Activated naive CD8-positive, alpha-beta T cell treated with anti-CD3 and anti-CD28 coated beads for 36 hours (primary cell): ENCODE results near the gene DCDC2. TPM values are rescaled to one million over a fixed set of nuclear protein-coding genes. Genes with fewer than 3 reads are reported as not detected.

Experiments used
- DNase-seq: peaks from one replicate; pipeline ENCODE4 v3.0.0; 2021
- H3K27ac Mint-ChIP-seq: one replicate; pipeline ENCODE4 v1.8.0; 2022; ENCODE audit warnings: mild to moderate bottlenecking, moderate library complexity, mixed read lengths
- H3K27me3 Mint-ChIP-seq: one replicate; pipeline ENCODE4 v1.8.0; 2022; ENCODE audit warnings: mild to moderate bottlenecking, mixed read lengths
- H3K36me3 Mint-ChIP-seq: one replicate; pipeline ENCODE4 v1.8.0; 2021; ENCODE audit warnings: mild to moderate bottlenecking, mixed read lengths
- H3K4me1 Mint-ChIP-seq: one replicate; pipeline ENCODE4 v1.8.0; 2021; ENCODE audit warnings: mixed read lengths
- H3K4me3 Mint-ChIP-seq: one replicate; pipeline ENCODE4 v1.8.0; 2022; ENCODE audit warnings: mild to moderate bottlenecking, moderate library complexity, mixed read lengths
- H3K9me3 Mint-ChIP-seq: one replicate; pipeline ENCODE4 v1.8.0; 2022; ENCODE audit warnings: mixed read lengths
- total RNA-seq, 2 experiments: library from RNA; stranded (reverse); gene quantifications; one replicate each; pipeline ENCODE4 v1.2.3, GENCODE V29; 2021

Gene DCDC2
- total RNA-seq, 2 experiments from 2014 or later = 0.04 TPM; not detected in 1

DNA sequence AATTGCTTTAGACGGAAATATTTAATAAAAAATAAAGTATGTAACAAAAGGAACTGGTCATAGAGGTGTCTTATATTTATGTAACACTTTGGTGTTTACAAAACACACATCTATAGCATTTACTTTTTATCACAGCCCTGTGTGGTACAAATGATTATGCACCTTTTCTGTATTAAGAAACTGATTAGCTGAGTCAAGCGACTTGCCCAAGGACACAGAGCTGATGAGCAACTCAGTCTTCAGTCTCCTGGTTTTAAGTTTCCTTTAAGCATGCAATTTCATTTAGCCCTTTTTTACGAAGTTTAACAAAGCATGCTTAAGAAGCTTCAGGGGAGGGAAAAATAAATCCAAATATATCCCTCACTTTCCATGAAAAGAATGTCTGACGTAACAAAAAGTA is 2.5 kb downstream of the DCDC2 start:
- H3K27ac Mint-ChIP-seq = no peak overlapping the region
- H3K27me3 Mint-ChIP-seq = peaks cover 30% of the 10 kb centered on the region
- no peaks in the 10 kb centered on the region for H3K9me3 Mint-ChIP-seq
- no peak overlapping the region for H3K4me3 Mint-ChIP-seq
- H3K36me3 Mint-ChIP-seq = no peaks in the 10 kb centered on the region
- peaks cover 19% of the 10 kb centered on the region for H3K4me1 Mint-ChIP-seq
- DNase-seq = no peak

DNA sequence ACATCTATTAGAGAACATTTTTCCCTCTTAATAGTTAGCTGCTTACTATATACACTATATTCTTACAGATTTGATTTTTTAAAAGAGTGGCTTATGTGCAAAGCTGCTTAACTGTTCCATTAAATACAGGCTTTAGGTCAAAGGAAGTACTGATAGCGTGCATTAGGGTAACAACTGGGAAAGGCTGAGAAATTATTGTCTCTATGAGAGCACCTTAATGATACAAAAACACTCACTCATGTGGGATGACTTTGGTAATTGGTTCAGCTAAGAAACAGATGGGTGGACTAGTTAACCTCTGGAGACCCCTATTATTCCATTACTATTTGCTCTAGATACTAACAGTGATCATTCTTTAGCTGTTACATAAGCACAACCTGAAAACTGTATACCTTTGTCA is 4.0 kb downstream of the DCDC2 start:
- no peak overlapping the region for H3K27ac Mint-ChIP-seq
- DNase-seq = no peak
- peaks cover 34% of the 10 kb centered on the region for H3K27me3 Mint-ChIP-seq
- H3K4me3 Mint-ChIP-seq = no peak overlapping the region
- no peaks in the 10 kb centered on the region for H3K9me3 Mint-ChIP-seq
- H3K4me1 Mint-ChIP-seq = peaks cover 12% of the 10 kb centered on the region
- H3K36me3 Mint-ChIP-seq = no peaks in the 10 kb centered on the region

DNA sequence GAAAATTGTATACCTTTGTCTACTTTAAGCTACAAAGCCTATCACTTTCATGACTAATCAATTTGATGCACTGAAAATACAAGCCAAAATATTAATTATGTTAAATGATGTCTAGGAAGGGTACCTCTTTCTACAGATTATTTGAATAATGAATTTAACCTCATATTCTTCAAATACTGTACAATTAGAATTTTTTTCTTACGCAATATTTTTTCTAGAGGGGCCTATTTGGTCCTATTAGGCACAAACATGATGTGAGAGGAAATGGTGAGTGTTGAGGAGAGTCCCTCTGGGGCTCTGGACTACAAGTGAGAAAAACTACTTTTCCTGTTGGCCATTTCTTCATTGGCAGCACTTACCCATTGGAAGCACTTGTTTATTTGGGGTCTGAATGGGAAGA is 5.4 kb downstream of the DCDC2 start:
- Mint-ChIP-seq H3K36me3 (no peaks in the 10 kb centered on the region), H3K27ac (no peak overlapping the region), H3K27me3 (peaks cover 38% of the 10 kb centered on the region), H3K4me1 (peaks cover 4% of the 10 kb centered on the region), H3K9me3 (no peaks in the 10 kb centered on the region), H3K4me3 (no peak overlapping the region)
- no peak for DNase-seq

DNA sequence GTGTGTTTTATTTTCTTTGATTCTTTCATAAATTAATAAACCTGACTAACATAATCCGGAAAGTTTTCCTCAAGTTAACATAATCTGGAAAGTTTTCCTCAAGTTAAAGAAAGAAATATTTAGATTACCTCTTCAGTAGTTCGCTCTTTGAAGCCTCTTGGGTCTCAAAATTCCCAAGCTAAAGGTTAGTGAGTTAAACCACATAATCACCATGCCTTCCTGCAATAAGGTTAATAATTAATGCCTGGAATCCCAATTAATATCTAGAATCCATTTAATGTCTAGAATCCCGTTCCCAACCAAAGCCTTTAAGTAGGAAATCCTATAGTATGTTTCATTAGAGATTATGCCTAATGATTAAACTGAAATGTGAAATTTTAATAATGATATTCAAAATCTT is 12.9 kb downstream of the DCDC2 start:
- Mint-ChIP-seq H3K9me3 (no peaks in the 10 kb centered on the region), H3K4me3 (no peak overlapping the region), H3K27ac (no peak overlapping the region), H3K4me1 (no peaks in the 10 kb centered on the region), H3K36me3 (peaks cover 1% of the 10 kb centered on the region), H3K27me3 (peaks cover 39% of the 10 kb centered on the region)
- no peak for DNase-seq

DNA sequence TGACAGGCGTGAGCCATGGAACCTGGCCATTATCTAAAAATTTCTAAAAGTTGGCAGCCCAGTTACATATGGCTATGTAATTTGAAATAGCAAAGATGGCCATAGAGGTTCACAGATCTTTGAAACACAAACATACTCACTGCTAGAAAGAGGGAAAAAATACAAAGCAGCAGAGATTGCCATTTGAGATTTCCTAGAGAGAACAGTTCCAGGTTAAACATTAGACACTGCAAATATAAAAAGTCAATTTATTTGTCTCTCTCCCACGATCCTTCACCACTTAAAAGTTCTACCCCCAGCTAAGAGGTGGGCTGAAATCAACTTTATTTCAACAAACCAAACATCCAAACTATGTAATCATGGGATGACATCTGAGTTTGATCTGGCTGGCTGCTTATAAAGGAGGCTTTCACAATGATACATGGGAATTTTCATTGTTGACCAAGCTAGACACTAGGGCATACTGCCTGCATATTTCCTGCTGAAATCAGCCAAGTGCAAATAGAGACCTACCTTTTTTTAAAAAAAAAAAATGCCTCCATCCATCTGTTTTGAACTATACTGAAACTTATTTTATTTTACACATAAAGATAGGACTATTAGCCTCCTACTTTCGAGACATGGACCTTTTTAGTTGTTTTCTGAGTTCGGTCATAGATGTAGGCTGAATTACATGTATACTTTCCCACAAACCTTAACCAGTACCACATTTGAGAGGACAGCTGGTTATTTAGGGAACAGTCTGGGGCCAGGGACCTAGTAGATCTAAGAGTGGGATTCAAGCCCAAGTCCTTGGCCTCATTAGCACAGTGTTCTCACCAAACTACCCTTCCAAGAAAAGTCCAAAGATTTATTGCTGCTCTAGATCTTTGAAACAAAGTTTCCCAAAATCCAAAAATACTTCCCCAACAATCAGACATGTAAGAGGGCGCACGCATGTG is 16.6 kb downstream of the DCDC2 start:
- Mint-ChIP-seq H3K36me3 (peaks cover 2% of the 10 kb centered on the region), H3K4me1 (no peaks in the 10 kb centered on the region), H3K27ac (no peak overlapping the region), H3K9me3 (peaks cover 11% of the 10 kb centered on the region), H3K27me3 (peaks cover 19% of the 10 kb centered on the region), H3K4me3 (no peak overlapping the region)
- no peak for DNase-seq

DNA sequence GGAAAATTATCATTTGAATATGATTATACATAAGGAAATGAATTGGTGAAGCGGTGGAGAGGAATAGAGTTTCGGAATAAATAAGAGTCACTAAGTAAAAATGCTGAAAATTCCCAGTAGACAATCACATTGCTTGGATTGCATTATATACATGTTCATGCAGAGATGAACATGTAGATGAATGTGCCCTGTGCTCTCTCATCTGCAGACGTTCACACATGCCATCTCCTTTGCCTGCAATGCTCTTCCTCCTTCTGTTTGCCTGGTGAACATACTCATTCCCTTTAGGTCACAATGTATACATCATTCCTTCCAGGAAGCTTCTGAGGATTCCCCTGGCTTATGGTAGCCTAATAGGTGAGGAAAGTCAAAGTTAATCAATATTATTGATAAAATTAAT is 17.9 kb downstream of the DCDC2 start:
- H3K4me1 Mint-ChIP-seq = no peaks in the 10 kb centered on the region
- H3K27ac Mint-ChIP-seq = no peak overlapping the region
- H3K9me3 Mint-ChIP-seq = peaks cover 11% of the 10 kb centered on the region
- peaks cover 7% of the 10 kb centered on the region for H3K27me3 Mint-ChIP-seq
- peaks cover 2% of the 10 kb centered on the region for H3K36me3 Mint-ChIP-seq
- DNase-seq = no peak
- no peak overlapping the region for H3K4me3 Mint-ChIP-seq

DNA sequence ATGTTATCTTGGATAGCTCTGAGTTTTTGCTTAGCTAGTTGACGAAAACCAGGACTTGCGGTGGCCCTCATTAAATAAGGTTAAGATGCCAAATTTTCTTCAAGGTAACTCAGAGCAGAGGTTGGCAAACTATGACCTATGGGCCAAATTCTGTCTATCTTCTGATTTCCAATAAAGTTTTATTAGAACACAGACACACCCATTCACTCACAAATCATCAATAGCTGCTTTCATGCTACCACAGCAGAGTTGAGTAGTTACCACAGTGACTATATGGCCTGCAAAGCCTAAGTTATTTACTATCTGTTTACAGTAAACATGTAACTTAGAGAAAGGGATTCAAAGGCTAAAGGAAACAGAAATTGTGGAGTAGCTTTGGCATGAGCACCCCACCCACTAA is 23.6 kb downstream of the DCDC2 start:
- Mint-ChIP-seq H3K9me3 (peaks cover 11% of the 10 kb centered on the region), H3K36me3 (peaks cover 1% of the 10 kb centered on the region), H3K27me3 (no peaks in the 10 kb centered on the region), H3K4me1 (no peaks in the 10 kb centered on the region), H3K4me3 (no peak overlapping the region), H3K27ac (no peak overlapping the region)
- no peak for DNase-seq

DNA sequence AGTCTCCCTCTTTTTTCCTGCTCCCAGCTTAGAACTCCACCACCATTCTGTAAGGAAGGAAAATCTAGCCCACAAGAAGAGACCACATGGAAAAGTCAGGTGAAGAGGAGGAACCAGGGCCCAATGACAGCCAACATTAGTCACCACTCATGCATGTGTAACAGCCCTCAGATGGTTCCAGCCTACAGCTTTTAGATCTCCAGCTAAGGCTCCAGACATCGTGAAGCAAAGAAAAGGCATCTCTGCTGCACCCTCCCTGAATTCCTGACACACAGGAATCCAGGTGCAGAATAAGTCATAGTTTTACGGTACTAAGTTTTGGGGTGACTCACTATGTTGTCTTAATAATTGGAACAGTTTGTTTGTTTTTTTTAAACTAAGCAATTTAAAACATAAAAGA is 25.5 kb downstream of the DCDC2 start:
- Mint-ChIP-seq H3K27ac (no peak overlapping the region), H3K9me3 (no peaks in the 10 kb centered on the region), H3K4me3 (no peak overlapping the region), H3K4me1 (no peaks in the 10 kb centered on the region), H3K27me3 (peaks cover 4% of the 10 kb centered on the region), H3K36me3 (no peaks in the 10 kb centered on the region)
- no peak for DNase-seq

DNA sequence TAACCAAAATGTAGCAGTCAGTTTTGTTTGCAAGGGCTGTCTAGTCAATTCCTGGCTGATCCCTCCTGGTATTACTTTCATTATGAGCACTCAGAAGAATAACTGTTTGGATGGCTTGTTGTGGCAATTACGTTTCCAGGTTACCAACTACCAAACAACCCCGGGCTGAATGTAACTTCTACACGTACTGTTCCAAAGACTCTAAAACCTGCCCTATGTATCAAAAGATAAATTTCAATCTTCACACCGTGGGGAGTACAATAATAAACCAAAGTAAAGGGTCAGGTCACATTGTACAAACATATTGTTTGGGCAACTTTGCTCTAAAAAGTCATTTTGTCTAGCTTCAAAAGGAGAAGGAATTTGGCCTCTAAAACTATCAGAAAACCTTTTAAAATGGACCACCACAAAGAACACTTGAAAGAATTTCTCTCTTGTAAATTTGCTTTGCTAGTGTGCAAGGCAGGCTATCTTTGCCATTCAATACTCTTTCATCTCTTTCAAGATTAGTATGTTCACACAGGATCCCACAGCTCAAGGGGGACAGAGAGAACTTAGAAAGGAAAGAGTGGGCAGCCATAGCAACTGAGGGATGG is 27.6 kb downstream of the DCDC2 start:
- H3K36me3 Mint-ChIP-seq = no peaks in the 10 kb centered on the region
- no peaks in the 10 kb centered on the region for H3K4me1 Mint-ChIP-seq
- no peaks in the 10 kb centered on the region for H3K9me3 Mint-ChIP-seq
- peaks cover 8% of the 10 kb centered on the region for H3K27me3 Mint-ChIP-seq
- H3K4me3 Mint-ChIP-seq = no peak overlapping the region
- no peak overlapping the region for H3K27ac Mint-ChIP-seq
- no peak for DNase-seq

DNA sequence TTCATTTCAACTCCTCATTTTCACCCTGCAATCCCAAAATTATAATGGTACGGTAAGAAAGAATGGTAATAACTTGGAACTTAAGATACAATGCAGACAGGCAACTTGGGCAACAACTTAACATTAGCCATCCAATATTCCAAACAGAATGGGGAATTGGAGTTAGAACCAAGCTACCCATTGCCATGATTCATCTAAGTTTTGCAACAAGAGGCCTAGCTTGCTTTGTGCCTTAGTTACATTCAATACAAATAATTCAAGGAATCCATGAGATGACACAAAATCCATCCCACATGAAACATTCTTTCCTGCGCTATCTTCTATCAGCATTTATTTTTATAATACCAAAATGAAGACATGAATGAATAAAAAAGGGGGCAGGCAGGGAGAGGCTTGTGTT is 28.4 kb downstream of the DCDC2 start:
- Mint-ChIP-seq H3K9me3 (no peaks in the 10 kb centered on the region), H3K4me3 (no peak overlapping the region), H3K36me3 (no peaks in the 10 kb centered on the region), H3K27ac (no peak overlapping the region), H3K27me3 (peaks cover 13% of the 10 kb centered on the region), H3K4me1 (no peaks in the 10 kb centered on the region)
- no peak for DNase-seq

DNA sequence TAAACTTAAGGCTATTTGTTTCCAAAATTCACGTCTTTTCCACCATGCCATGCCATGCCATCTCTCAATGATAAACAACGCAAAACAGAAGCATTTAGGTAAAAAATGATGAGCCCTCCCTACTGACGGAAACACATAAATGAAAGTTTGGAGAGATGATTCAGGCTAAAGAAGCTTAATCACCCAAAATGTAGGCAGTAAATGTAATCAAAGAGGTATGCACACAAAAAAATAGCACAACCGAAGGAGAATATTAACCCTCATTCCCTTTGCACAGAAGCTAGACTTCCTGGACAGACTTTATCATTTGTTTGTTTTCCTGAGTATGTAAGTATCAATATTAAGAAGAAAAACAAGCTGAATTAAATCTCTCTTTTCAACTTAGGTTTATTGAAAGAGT is 28.8 kb downstream of the DCDC2 start:
- Mint-ChIP-seq H3K27ac (no peak overlapping the region), H3K4me3 (no peak overlapping the region), H3K36me3 (no peaks in the 10 kb centered on the region), H3K27me3 (peaks cover 13% of the 10 kb centered on the region), H3K9me3 (no peaks in the 10 kb centered on the region), H3K4me1 (no peaks in the 10 kb centered on the region)
- DNase-seq = no peak

DNA sequence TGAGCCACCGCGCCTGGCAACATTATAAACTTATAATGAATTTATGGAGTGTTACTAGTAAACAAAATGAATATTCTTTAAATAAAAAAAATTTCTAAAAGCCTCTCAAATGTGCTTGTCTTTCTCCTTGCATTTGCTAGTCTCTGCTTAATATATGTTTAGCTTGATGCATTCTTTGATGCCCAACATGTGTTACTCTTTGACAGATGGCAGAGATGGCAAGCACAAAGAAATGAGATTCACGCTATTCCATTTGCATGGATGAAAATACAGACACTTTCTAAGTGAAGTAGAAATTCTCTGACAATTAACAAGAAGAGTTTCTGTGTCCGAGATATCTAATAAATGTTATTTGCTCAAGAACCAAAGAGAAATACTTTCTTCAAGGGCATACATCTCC is 30.1 kb downstream of the DCDC2 start:
- Mint-ChIP-seq H3K4me1 (no peaks in the 10 kb centered on the region), H3K4me3 (no peak overlapping the region), H3K36me3 (no peaks in the 10 kb centered on the region), H3K27ac (no peak overlapping the region), H3K27me3 (peaks cover 13% of the 10 kb centered on the region), H3K9me3 (no peaks in the 10 kb centered on the region)
- no peak for DNase-seq

DNA sequence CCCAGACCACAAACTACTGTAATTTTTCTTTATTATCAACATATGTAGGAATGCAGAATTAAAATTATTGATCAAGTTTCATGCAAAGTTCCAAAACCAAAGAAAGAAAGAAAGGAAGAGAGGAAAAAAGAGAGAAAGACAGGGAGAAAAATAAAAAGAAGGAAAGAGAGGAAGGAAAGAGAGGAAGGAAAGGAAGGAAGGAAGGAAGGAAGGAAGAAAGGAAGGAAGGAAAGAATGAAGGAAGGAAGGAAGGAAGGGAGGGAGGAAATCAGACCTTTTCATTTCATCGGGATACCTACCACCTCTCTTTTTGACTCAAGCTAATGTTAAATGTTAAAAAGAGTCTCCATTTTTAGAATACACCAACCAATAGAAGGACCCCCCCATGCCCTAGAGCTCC is 31.9 kb downstream of the DCDC2 start:
- Mint-ChIP-seq H3K27me3 (peaks cover 19% of the 10 kb centered on the region), H3K36me3 (no peaks in the 10 kb centered on the region), H3K4me3 (no peak overlapping the region), H3K9me3 (no peaks in the 10 kb centered on the region), H3K27ac (no peak overlapping the region), H3K4me1 (no peaks in the 10 kb centered on the region)
- no peak for DNase-seq

DNA sequence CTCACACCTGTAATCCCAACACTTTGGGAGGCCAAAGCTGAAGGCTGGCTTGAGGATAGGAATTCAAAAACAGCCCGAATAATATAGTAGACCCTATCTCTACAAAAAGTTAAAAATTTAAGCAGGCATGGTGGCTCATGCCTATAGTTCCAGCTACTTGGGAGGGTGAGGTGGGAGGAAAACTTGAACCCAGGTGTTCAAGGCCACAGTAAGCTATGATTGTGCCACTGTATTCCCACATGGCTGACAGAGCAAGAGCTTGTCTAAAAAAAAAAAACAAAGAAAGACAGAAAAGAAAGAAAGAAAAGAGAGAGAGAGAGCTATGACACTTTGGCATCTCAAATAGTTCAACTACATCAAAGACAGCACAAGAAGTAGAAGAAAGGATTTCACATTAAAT is 33.2 kb downstream of the DCDC2 start:
- no peaks in the 10 kb centered on the region for H3K9me3 Mint-ChIP-seq
- H3K4me1 Mint-ChIP-seq = no peaks in the 10 kb centered on the region
- no peak for DNase-seq
- no peak overlapping the region for H3K4me3 Mint-ChIP-seq
- peaks cover 21% of the 10 kb centered on the region for H3K27me3 Mint-ChIP-seq
- H3K27ac Mint-ChIP-seq = no peak overlapping the region
- no peaks in the 10 kb centered on the region for H3K36me3 Mint-ChIP-seq

DNA sequence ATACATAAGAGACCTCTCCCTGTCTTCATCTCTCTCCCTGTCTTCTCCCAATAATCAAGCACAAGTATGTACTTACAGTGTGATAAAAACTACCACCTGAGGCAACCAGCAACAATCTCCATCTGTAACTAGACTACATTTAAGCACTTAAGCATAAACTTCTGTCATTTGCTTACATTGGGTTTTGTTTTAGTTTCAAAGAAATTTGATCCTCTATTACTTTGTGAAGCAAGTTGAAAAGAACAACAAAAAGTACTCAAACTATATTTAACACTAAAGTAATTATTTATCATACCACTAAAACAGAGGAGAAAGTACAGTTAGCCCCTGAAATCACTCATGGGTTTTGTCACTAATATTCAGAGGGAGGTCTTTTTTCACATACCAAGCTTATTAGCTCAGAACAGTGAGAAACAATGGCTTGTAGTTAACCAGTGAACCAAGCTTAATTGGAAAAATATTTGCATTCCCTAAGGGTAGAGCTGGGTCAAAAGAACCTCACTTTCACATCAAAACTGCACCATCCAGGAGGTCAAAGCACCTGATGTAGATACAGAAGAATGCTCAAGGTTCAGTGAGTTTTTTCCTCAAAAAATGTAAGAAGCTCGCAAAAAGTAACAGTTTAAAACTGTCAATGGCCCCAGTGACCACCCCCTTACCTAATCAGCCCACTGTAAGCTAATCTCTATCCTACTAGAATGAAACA is 34.1 kb downstream of the DCDC2 start:
- no peak for DNase-seq
- no peak overlapping the region for H3K27ac Mint-ChIP-seq
- H3K4me1 Mint-ChIP-seq = no peaks in the 10 kb centered on the region
- H3K36me3 Mint-ChIP-seq = no peaks in the 10 kb centered on the region
- no peaks in the 10 kb centered on the region for H3K9me3 Mint-ChIP-seq
- peaks cover 23% of the 10 kb centered on the region for H3K27me3 Mint-ChIP-seq
- H3K4me3 Mint-ChIP-seq = no peak overlapping the region
